Activated CD8-positive, alpha-beta T cell treated with anti-CD3 and anti-CD28 coated beads, Interleukin-2, amount 10 ng/mL, durations not matched to agents 7 days and 5 days (primary cell): ENCODE results near the gene OR1E1. TPM values are rescaled to one million over a fixed set of nuclear protein-coding genes. Genes with fewer than 3 reads are reported as not detected.
"Not testable (repeated sequence)": the region's sequence is repeated elsewhere in the genome, so short reads cannot be mapped to it uniquely, and the experiment has no call there.

Experiments
- ATAC-seq: fragments of 150-1000 bp; cut with Tn5 transposase; one replicate; pipeline ENCODE4 v1.10.0; 2021; ENCODE audit warnings: moderate library complexity
- CTCF ChIA-PET: fragments of 350-600 bp; sonication (Branson Sonifier 250); formaldehyde crosslinking; loops from one replicate; lab custom pipeline; 2021; ENCODE audit warnings: antibody characterized with exemption; lab: Charles Lee
- POLR2A ChIA-PET: fragments of 350-600 bp; sonication (Branson Sonifier 250); formaldehyde crosslinking; loops from one replicate; lab custom pipeline; 2021; ENCODE audit warnings: antibody characterized with exemption; lab: Charles Lee
- DNase-seq: peaks from one replicate; pipeline ENCODE4 v3.0.0-alpha.2; 2020
- H3K27ac Mint-ChIP-seq: one replicate; pipeline ENCODE4 v1.8.0; 2021; ENCODE audit warnings: mild to moderate bottlenecking, mixed read lengths
- H3K27me3 Mint-ChIP-seq: one replicate; pipeline ENCODE4 v1.8.0; 2021; ENCODE audit warnings: low read depth, mixed read lengths
- H3K36me3 Mint-ChIP-seq: one replicate; pipeline ENCODE4 v1.8.0; 2021; ENCODE audit warnings: low read depth, mixed read lengths
- H3K4me1 Mint-ChIP-seq: one replicate; pipeline ENCODE4 v1.8.0; 2021; ENCODE audit warnings: low read depth, mixed read lengths
- H3K4me3 Mint-ChIP-seq: one replicate; pipeline ENCODE4 v1.8.0; 2021; ENCODE audit warnings: mild to moderate bottlenecking, mixed read lengths
- H3K9me3 Mint-ChIP-seq: one replicate; pipeline ENCODE4 v1.8.0; 2022; ENCODE audit warnings: mixed read lengths; ENCODE audit not compliant: insufficient read depth
- total RNA-seq, 2 experiments: library from RNA; stranded (reverse); gene quantifications; one replicate each; pipeline ENCODE4 v1.2.3, GENCODE V29; 2021

The OR1E1 gene
- total RNA-seq, 2 experiments from 2014 or later = not detected

DNA sequence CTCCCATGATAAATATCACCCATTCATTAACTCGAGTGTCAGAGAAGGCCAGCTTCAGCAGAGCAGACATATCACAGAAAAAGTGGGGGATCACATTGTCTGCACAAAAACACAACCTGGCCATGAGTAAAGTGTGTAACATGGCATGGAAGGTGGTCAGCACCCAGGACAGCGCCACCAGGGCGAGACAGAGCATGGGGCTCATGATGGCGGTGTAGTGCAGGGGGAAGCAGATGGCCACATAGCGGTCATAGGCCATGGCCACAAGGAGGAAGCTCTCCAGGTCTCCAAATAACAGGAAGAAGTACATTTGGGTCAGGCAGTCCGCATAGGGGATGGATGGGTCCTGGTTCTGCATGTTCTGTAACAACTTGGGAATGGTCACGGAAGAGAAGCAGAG lies 409 bp downstream of the OR1E1 start:
- POLR2A ChIA-PET, CTCF ChIA-PET, H3K27me3 Mint-ChIP-seq, H3K36me3 Mint-ChIP-seq, H3K4me3 Mint-ChIP-seq, H3K4me1 Mint-ChIP-seq, ATAC-seq, H3K9me3 Mint-ChIP-seq, H3K27ac Mint-ChIP-seq: not testable (repeated sequence)
- peak; percentile 24 for DNase-seq

GRCh38 chr17:3389791-3390190 lies 8.4 kb downstream of the OR1E1 start:
- DNase-seq (no peak), ATAC-seq (no peak)
- peaks cover 2% of the 10 kb centered on the region for H3K4me1 Mint-ChIP-seq
- H3K27ac Mint-ChIP-seq = no peak overlapping the region
- POLR2A ChIA-PET = no interaction called here
- no peaks in the 10 kb centered on the region for H3K36me3 Mint-ChIP-seq
- CTCF ChIA-PET = no interaction called here
- H3K27me3 Mint-ChIP-seq = peaks cover 19% of the 10 kb centered on the region
- no peaks in the 10 kb centered on the region for H3K9me3 Mint-ChIP-seq
- H3K4me3 Mint-ChIP-seq = no peak overlapping the region

DNA sequence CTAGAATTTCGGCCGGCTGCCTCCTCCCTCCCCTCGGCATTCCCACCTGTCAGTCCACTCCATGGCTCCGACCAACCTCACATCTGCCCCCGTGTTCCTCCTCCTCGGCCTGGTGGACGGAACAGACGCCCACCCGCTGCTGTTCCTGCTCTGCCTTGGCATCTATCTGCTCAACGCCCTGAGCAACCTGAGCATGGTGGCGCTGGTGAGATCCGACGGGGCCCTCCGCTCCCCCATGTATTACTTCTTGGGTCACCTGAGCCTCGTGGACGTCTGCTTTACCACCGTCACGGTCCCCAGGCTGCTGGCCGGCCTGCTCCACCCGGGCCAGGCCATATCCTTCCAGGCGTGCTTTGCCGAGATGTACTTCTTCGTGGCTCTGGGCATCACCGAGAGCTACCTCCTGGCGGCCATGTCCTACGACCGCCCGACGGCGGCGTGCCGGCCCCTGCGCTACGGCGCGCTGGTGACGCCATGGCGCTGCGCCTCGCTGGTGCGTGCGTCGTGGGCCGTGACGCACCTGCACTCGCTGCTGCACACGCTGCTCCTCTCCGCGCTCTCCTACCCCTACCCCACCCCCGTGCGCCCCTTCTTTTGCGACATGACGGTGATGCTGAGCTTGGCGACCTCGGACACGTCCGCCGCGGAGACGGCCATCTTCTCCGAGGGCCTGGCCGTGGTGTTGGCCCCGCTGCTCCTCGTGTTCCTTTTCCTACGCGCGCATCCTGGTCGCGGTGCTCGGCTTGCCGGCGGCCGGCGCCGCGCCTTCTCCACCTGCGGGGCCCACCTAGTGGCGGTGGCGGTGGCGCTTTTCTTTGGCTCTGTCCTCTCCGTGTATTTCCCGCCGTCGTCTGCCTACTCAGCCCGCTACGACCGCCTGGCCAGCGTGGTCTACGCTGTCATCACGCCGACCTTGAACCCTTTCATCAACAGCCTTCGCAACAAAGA lies 12.1 kb downstream of the OR1E1 start, which contains the start of gene OR3A2:
Gene OR3A2, minus strand, starts transcription at position 440 of the 948 bp plus-strand sequence.
- peaks cover 2% of the 10 kb centered on the region for H3K4me1 Mint-ChIP-seq
- ATAC-seq = peak; percentile 83
- no peaks in the 10 kb centered on the region for H3K9me3 Mint-ChIP-seq
- peaks cover 16% of the 10 kb centered on the region for H3K27me3 Mint-ChIP-seq
- peak; percentile 35 for DNase-seq
- H3K27ac Mint-ChIP-seq = peak within 1 kb of the TSS; percentile 77
- H3K4me3 Mint-ChIP-seq = peak within 1 kb of the TSS; percentile 65
- POLR2A ChIA-PET = no interaction called here
- CTCF ChIA-PET = no interaction called here
- H3K36me3 Mint-ChIP-seq = no peaks in the 10 kb centered on the region

GRCh38 chr17:3381957-3382356 lies 16.3 kb downstream of the OR1E1 start:
- Mint-ChIP-seq H3K36me3 (no peaks in the 10 kb centered on the region), H3K4me3 (no peak overlapping the region), H3K4me1 (peaks cover 2% of the 10 kb centered on the region), H3K27ac (no peak overlapping the region), H3K27me3 (peaks cover 10% of the 10 kb centered on the region), H3K9me3 (no peaks in the 10 kb centered on the region)
- ChIA-PET CTCF (no interaction called here), POLR2A (no interaction called here)
- DNase-seq (no peak), ATAC-seq (no peak)

DNA sequence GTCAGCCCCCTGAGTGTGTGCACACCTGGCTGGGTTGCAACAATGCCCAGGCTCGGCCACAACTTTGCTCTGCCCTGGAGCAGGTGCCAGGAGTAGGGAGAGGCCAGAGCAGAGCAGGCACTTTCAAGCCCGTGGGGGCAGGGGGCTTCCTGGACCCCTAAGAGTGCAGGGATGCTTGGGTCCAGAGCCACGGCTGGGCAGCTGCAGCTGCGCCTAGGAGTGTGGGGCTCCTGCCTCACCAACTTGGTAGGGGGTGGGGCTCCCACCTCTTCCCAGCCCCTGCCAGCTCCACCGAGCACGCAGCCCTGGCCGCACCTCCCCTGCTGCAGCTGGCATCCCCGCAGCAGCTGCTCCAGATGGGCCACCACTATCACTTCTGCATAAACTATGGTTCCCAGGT lies 19.9 kb downstream of the OR1E1 start:
- Mint-ChIP-seq H3K27me3 (no peaks in the 10 kb centered on the region), H3K4me1 (no peaks in the 10 kb centered on the region), H3K9me3 (peaks cover 3% of the 10 kb centered on the region), H3K27ac (no peak overlapping the region), H3K36me3 (no peaks in the 10 kb centered on the region), H3K4me3 (no peak overlapping the region)
- DNase-seq = no peak
- ATAC-seq = no peak
- ChIA-PET CTCF (no interaction called here), POLR2A (no interaction called here)

- POLR2A ChIA-PET, DNase-seq, H3K9me3 Mint-ChIP-seq, ATAC-seq, H3K4me3 Mint-ChIP-seq, H3K36me3 Mint-ChIP-seq, H3K4me1 Mint-ChIP-seq, H3K27me3 Mint-ChIP-seq, CTCF ChIA-PET, H3K27ac Mint-ChIP-seq: not testable (repeated sequence)
These were observed 27.0 kb downstream of the OR1E1 start for GRCh38 chr17:3371167-3371566.

Other genes starting within 250 kb of the OR1E1 start
- not detected for gene OR1A2, start 200.9 kb downstream of the OR1E1 start, total RNA-seq
- not detected for gene OR1A1, start 190.7 kb downstream of the OR1E1 start, total RNA-seq
- under 1 TPM; 0.18 to 0.26 TPM for gene OR3A1, start 100.0 kb downstream of the OR1E1 start, total RNA-seq
- gene OR3A2, start 12.1 kb downstream of the OR1E1 start, total RNA-seq = 1 to 10 TPM; 1.2 to 1.4 TPM
- gene OR3A3, start 13.0 kb upstream of the OR1E1 start, total RNA-seq = not detected
- not detected for gene OR1E2, start 35.4 kb upstream of the OR1E1 start, total RNA-seq
- not detected for gene SPATA22, start 73.4 kb upstream of the OR1E1 start, total RNA-seq
- gene ASPA, start 77.6 kb upstream of the OR1E1 start, total RNA-seq = not detected
- gene TRPV3, start 159.4 kb upstream of the OR1E1 start, total RNA-seq = under 1 TPM; 0.31 to 0.37 TPM
- gene TRPV1, start 211.0 kb upstream of the OR1E1 start, total RNA-seq = 1 to 10 TPM; 4.2 to 4.3 TPM
- gene SHPK, start 237.8 kb upstream of the OR1E1 start, total RNA-seq = 10 to 100 TPM; 12.0 to 12.5 TPM
- gene CTNS, start 238.3 kb upstream of the OR1E1 start, total RNA-seq = 1 to 10 TPM; 7.7 to 9.7 TPM